ENCODE measurements around the gene DSE. TPM values are rescaled to one million over a fixed set of nuclear protein-coding genes. Genes with fewer than 3 reads are reported as not detected.

Gene DSE
- total RNA-seq, 3 donors from 2014 or later (not counting 1 experiment from before 2014, with no cell fraction given) = 7.4 to 9.6 (median 7.6) TPM

DNA sequence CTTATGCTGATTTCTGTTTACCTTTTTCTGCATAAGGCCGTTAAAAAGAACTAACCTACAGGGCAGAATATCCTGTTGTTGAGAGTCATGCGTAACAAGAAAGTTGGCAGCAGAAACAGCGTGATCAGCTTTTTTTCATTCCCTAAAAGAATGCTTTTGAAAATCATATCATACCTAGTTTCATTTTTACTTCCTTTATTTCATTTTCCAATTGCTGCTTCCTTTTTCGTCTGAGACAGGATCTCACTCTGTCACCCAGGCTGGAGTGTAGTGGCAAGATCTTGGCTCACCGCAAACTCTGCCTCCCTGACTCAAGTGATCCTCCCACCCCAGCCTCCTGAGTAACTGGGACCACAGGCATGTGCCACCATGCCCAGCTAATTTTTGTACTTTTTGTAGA lies 94.5 kb downstream of the DSE start:
- intact Hi-C loops (cut with micrococcal nuclease) = no loop called here
- no peak overlapping the region for H3K4me3 Mint-ChIP-seq
- DNase-seq (no peak), ATAC-seq (no peak)
- Histone ChIP-seq H3K4me1 (ENCODE audit: control insufficient read depth, insufficient read depth, low read length) (peaks cover 15% of the 10 kb centered on the region), H3K27me3 (ENCODE audit: control insufficient read depth, insufficient read depth, low read length) (no peaks in the 10 kb centered on the region), H3K36me3 (ENCODE audit: control insufficient read depth, insufficient read depth, low read length) (no peaks in the 10 kb centered on the region), H3K4me3 (ENCODE audit: low read length) (no peak overlapping the region), H3K27ac (ENCODE audit: low read length) (peak overlapping the region; percentile 43), H3K9me3 (ENCODE audit: control insufficient read depth, insufficient read depth, low read length) (no peaks in the 10 kb centered on the region)
- H3K4me1 Mint-ChIP-seq = peaks cover 16 to 32% of the 10 kb centered on the region in 2 donors
- TF ChIP-seq, protein P1, sequence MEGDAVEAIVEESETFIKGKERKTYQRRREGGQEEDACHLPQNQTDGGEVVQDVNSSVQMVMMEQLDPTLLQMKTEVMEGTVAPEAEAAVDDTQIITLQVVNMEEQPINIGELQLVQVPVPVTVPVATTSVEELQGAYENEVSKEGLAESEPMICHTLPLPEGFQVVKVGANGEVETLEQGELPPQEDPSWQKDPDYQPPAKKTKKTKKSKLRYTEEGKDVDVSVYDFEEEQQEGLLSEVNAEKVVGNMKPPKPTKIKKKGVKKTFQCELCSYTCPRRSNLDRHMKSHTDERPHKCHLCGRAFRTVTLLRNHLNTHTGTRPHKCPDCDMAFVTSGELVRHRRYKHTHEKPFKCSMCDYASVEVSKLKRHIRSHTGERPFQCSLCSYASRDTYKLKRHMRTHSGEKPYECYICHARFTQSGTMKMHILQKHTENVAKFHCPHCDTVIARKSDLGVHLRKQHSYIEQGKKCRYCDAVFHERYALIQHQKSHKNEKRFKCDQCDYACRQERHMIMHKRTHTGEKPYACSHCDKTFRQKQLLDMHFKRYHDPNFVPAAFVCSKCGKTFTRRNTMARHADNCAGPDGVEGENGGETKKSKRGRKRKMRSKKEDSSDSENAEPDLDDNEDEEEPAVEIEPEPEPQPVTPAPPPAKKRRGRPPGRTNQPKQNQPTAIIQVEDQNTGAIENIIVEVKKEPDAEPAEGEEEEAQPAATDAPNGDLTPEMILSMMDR (IDR thresholded peaks at IDR 0.05) = no peak
- 45% methylated on average over 5 of the region's 5 CpGs for WGBS (ENCODE audit: insufficient coverage)
- no peaks in the 10 kb centered on the region for H3K36me3 Mint-ChIP-seq
- H3K27ac Mint-ChIP-seq = no peak overlapping the region
- H3K27me3 Mint-ChIP-seq (ENCODE audit: low read depth in 2 of 2) = no peaks in the 10 kb centered on the region
- H3K9me3 Mint-ChIP-seq = no peaks in the 10 kb centered on the region

DNA sequence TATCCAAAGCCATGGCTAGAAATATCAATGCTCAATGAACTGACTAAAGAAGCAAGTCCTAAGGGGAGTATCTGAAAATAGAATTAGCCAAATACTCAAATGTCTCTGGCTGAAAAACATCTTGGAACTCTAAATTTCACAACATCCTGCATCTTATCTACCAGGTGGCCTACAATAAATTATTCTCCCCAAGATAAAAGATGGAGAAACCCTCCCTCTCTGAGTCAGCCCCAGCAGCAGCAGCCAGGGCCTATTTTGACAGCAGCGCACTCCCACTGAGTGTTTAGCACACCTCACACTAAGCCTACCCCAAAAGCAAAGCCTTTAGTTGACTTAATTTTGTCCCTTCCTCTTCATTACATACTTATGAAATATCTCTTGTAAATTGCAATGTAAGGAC lies 96.3 kb downstream of the DSE start:
- 100% methylated on average over 1 of the region's 1 CpG for WGBS (ENCODE audit: insufficient coverage)
- H3K27ac ChIP-seq (ENCODE audit: low read length) = no peak overlapping the region

DNA sequence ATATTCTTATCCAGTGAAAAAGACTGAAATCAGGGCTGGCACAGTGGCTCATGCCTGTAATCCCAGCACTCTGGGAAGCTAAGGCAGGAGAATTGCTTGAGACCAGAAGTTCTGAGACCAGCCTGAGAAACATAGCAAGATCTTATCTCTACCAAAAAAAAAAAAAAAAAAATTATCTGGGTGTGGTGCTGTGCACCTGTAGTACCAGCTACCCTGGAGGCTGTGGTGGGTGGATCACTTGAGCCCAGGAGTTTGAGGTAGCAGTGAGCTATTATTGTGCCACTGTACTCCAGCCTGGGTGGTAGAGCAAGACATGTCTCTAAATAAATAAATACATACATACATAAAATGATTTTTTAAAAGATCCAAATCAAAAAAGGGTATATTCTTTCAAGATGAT lies 96.8 kb downstream of the DSE start:
- no peak overlapping the region for H3K27ac ChIP-seq (ENCODE audit: low read length)

More for the DNA sequence above, 96.3 kb downstream of the DSE start:
- H3K27me3 Mint-ChIP-seq (ENCODE audit: low read depth in 2 of 2) = no peaks in the 10 kb centered on the region
- Histone ChIP-seq H3K4me1 (ENCODE audit: control insufficient read depth, insufficient read depth, low read length) (peaks cover 5% of the 10 kb centered on the region), H3K27me3 (ENCODE audit: control insufficient read depth, insufficient read depth, low read length) (no peaks in the 10 kb centered on the region), H3K9me3 (ENCODE audit: control insufficient read depth, insufficient read depth, low read length) (no peaks in the 10 kb centered on the region), H3K36me3 (ENCODE audit: control insufficient read depth, insufficient read depth, low read length) (no peaks in the 10 kb centered on the region), H3K4me3 (ENCODE audit: low read length) (no peak overlapping the region)
- ATAC-seq (no peak), DNase-seq (no peak)
- no peak overlapping the region for H3K27ac Mint-ChIP-seq
- H3K4me3 Mint-ChIP-seq = no peak overlapping the region
- peaks cover 6 to 20% of the 10 kb centered on the region in 2 donors for H3K4me1 Mint-ChIP-seq
- intact Hi-C loops (cut with micrococcal nuclease) = no loop called here
- no peaks in the 10 kb centered on the region for H3K36me3 Mint-ChIP-seq
- H3K9me3 Mint-ChIP-seq = no peaks in the 10 kb centered on the region
- TF ChIP-seq, protein P1 (IDR thresholded peaks at IDR 0.05) = no peak

DNA sequence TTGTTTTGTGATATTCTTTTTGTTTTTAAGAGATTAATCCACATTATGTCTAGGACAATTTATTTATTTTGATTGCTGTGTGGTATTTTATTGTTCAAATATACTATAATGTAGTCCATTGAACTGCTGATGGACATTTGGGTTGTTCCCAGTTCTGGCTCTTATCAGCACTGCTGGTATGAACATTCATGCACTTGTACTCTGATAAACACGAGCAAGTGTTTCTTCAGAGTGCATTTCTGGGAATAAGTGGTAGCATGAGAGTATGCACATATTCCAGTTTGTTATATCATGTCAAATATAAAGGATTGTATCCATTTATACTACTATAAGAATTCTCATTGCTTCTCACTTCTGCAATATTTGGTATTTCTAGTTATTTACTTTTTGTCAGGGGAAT lies 97.5 kb downstream of the DSE start:
- DNase-seq (no peak), ATAC-seq (no peak)
- H3K36me3 ChIP-seq (ENCODE audit: control insufficient read depth, insufficient read depth, low read length) = no peaks in the 10 kb centered on the region
- TF ChIP-seq, protein P1 (IDR thresholded peaks at IDR 0.05) = no peak
- Mint-ChIP-seq H3K27ac (no peak overlapping the region), H3K27me3 (ENCODE audit: low read depth in 2 of 2) (no peaks in the 10 kb centered on the region), H3K4me3 (no peak overlapping the region), H3K9me3 (no peaks in the 10 kb centered on the region), H3K36me3 (no peaks in the 10 kb centered on the region), H3K4me1 (peaks cover 0 to 13% of the 10 kb centered on the region in 2 donors)
- no CpG with 5 or more reads among the region's 1 CpG for WGBS (ENCODE audit: insufficient coverage)
- intact Hi-C loops (cut with micrococcal nuclease) = no loop called here
- H3K27me3 ChIP-seq (ENCODE audit: control insufficient read depth, insufficient read depth, low read length) = no peaks in the 10 kb centered on the region
- H3K9me3 ChIP-seq (ENCODE audit: control insufficient read depth, insufficient read depth, low read length) = no peaks in the 10 kb centered on the region
- no peaks in the 10 kb centered on the region for H3K4me1 ChIP-seq (ENCODE audit: control insufficient read depth, insufficient read depth, low read length)
- H3K4me3 ChIP-seq (ENCODE audit: low read length) = no peak overlapping the region
- H3K27ac ChIP-seq (ENCODE audit: low read length) = no peak overlapping the region

More for the DNA sequence above, 96.8 kb downstream of the DSE start:
- no peak overlapping the region for H3K4me3 ChIP-seq (ENCODE audit: low read length)
- Mint-ChIP-seq H3K27ac (no peak overlapping the region), H3K4me3 (no peak overlapping the region), H3K27me3 (ENCODE audit: low read depth in 2 of 2) (no peaks in the 10 kb centered on the region), H3K4me1 (peaks cover 4 to 18% of the 10 kb centered on the region in 2 donors), H3K36me3 (no peaks in the 10 kb centered on the region), H3K9me3 (no peaks in the 10 kb centered on the region)
- no peak for ATAC-seq
- peaks cover 2% of the 10 kb centered on the region for H3K4me1 ChIP-seq (ENCODE audit: control insufficient read depth, insufficient read depth, low read length)
- no peaks in the 10 kb centered on the region for H3K27me3 ChIP-seq (ENCODE audit: control insufficient read depth, insufficient read depth, low read length)
- no peaks in the 10 kb centered on the region for H3K9me3 ChIP-seq (ENCODE audit: control insufficient read depth, insufficient read depth, low read length)
- no peak for DNase-seq
- intact Hi-C loops (cut with micrococcal nuclease) = no loop called here
- H3K36me3 ChIP-seq (ENCODE audit: control insufficient read depth, insufficient read depth, low read length) = no peaks in the 10 kb centered on the region
- TF ChIP-seq, protein P1 (IDR thresholded peaks at IDR 0.05) = no peak
